NCI-H748 (cell line): ENCODE data around the gene ERAS.
"Not testable (repeated sequence)": the region's sequence is repeated elsewhere in the genome, so short reads cannot be mapped to it uniquely, and the experiment has no call there.

ENCODE experiments used
- DNase-seq: peaks from one replicate; lab custom pipeline; 2025; ENCODE audit not compliant: unreplicated experiment; lab: John Stamatoyannopoulos, UW

Gene ERAS

DNA sequence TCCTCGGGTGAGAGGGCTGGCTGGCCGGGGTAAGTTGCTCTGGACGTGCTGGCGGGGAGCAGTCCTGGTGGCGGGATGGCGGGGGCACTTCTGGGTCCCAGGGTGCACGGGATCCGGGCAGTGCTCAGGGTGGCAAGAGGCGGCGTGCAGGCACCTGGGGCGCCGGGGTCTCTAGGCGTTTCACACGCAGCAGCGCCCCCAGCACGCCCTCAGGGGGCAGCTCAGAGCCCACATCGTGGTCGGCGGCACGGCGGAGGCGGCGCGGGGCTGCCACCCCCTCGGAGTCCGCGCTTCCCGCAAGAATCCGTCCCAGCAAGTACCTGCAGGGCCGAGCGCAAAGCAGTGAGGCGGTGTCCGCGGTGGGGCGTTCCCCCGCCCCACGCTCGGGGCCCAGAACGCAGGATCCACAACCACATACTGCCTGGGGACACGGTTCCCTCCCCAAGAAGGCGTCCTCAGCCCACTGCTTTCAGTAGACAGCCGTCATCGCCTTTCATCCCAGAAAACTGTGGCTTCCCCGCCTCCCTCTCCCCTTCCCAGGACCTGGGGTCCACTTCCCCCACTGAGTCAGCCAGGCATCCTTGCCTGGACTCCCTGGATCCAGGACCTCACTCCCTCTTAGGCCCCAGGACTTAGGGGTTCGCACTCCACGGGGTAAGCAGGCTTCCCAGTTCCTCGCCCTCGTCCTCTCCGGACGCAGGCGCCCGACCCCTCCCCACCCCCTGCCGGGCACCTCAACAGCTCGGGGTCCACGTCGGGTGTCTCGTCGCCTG lies 5.0 kb downstream of the ERAS start:
- DNase-seq = no peak

DNA sequence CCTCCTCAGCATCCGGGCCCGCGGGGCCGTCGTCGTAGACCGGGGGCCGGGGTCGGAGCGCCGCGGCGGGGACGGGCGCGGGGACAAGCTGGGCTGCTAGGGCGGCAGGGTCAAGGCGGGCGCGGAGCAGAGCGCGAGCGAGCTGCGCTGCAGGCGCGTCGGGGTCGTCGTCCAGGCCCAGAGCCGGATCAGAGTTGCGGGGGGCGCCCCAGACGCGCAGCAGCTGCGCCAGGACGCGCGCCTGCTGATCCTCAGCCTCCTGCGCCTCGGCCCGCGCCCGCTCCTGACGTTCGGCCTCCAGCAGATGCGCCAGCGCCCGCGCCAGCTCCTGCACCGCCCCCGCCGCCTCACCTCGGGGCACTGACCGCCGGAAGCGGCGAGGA lies 5.6 kb downstream of the ERAS start:
- DNase-seq = no peak

DNA sequence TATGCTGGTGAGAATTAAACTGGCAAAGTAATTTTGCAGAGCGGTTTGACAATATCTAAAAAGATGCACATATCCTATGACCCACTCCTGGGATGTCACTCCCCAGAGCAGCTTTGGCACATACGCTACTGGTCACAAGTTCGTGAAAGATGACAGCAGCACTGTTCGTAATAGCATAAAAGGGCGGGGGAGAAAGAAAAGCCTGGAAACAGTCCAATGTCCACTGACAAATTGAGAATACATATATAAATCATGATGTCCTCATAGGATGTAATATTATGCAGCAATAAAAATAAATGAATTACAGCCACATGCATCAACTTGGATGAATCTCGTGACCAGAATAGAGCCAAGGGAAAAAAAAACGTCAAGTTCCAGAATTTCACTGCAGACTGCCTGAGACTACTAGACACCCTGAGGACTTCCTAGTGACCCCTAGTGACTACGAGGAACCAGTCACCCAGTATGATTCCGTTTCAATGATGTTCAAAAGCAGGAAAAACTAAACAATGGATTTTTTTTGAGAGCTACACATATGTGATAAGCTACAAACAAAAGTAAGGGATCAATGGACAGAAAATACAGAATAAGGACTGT lies 7.3 kb downstream of the ERAS start:
- DNase-seq = peak; percentile 1

DNA sequence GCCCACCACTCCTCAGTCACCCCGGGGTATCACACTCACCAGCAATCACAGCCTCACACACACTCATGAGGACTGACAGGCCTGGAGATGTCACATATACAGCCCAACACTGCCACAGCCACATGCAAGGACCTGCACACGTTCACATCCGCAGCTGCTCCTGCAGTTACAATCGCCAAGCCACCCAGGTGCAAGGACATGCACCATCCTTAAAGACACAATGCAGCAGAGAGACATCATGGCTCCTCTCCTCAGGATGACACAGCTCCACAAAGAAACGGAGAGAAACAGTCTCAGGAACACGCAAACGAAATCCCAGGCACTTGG lies 8.0 kb downstream of the ERAS start:
- peak; percentile 65 for DNase-seq

DNA sequence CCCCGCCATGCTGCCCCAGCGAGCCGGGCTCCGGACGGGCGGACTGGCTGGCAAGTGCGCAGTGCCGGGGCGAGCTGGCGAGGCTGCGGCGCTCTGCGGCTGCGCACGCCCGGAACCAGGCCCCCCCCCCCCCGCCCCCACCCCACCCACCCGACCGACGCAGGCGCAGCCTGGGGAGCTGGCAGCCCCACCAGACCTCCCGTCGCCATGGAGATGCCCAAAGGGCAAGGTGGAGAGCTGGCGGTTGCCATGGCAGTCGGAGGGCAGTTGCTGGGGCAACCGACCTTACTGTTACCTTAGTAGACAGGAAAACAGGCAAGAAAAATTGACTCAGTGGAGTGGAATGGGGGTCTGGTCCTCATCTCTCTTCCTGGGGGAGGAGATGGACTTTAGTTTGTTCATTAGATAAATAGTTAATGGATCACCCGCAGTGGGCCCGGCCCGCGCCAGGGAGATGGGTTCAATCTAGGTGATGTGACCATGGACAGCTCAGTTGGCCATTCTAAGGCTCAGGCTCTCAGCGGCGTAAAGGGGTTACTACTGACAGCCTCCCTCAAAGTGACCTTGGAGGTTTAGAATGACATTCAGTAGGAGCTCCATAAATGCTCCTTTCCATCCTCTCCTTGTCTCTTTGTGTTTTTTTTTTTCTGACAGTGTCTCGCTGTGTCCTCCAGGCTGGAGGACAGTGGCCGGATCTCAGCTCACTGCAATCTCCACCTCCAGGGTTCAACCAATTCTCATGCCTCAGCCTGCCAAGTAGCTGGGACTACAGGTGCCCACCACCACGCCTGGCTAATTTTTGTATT lies 9.4 kb downstream of the ERAS start, which contains the start of gene PCSK1N:
Gene PCSK1N, minus strand, starts transcription at position 87 of the 806 bp plus-strand sequence. Its CDS starts 78 bp downstream, at position 9.
- DNase-seq = peak; percentile 97

DNA sequence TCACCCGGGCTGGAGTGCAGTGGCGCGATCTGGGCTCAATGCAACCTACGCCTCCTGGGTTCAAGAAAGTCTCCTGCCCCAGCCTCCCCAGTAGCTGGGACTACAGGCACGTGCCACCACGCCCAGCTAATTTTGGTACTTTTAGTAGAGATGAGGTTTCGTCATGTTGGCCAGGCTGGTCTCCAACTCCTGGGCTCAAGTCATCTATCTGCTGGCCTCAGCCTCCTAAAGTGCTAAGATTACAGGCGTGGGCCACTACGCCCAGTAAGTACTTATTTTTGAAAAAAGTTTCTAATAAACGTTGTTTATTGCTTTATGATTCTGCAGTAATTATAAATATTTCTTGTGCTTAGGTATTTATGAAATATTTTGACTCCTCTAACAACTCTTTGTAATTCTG lies 13.4 kb downstream of the ERAS start:
- DNase-seq = no peak

DNA sequence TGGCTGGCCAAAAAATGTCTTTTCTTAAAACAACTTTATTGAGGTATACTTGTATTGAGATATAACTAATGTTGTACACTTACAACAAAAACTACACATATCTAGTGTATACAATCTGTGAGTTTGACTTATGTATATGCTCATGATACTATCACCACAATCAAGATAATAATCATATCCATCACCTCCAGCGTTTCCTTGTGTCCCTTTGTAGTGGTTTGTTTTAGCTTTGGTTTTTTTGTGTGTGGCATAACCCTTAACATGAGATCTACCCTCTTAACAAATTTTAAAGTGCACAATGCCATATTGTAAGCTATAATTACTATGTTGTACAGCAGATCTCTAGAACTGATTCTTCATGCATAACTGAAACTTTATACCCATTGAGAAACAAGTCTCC lies 22.5 kb downstream of the ERAS start:
- no peak for DNase-seq

DNA sequence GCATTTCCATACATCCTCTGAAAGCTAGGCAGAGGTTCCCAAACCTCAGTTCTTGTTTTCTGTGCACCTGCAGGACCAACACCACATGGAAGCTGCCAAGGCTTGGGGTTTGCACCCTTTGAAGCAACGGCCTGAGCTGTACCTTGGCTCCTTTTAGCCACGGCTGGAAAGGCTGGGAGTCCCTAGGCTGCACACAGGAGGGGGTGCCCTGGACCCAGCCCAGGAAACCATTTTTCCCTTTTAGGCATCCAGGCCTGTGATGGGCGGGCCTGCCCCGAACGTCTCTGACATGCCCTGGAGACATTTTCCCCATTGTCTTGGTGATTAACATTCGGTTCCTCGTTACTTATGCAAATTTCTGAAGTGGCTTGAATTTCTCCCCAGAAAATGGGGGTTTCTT lies 26.5 kb downstream of the ERAS start:
- no peak for DNase-seq

DNA sequence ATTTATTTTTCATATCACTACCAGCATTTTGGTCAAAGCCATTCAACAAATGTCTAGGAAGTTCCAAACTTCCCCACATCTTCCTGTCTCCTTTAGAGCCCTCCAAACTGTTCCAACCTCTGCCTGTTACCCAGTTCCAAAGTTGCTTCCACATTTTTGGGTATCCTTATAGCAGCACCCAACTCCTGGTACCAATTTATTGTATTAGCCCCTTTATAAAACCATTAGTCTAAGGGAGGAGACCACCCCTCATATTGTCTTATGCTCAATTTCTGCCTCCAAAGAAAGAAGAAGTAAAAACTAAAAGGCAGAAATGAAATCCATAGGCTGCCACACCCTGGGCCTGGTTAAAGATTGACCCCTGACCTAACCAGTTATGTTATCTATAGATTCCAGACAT lies 27.2 kb downstream of the ERAS start:
- DNase-seq = not testable (repeated sequence)

DNA sequence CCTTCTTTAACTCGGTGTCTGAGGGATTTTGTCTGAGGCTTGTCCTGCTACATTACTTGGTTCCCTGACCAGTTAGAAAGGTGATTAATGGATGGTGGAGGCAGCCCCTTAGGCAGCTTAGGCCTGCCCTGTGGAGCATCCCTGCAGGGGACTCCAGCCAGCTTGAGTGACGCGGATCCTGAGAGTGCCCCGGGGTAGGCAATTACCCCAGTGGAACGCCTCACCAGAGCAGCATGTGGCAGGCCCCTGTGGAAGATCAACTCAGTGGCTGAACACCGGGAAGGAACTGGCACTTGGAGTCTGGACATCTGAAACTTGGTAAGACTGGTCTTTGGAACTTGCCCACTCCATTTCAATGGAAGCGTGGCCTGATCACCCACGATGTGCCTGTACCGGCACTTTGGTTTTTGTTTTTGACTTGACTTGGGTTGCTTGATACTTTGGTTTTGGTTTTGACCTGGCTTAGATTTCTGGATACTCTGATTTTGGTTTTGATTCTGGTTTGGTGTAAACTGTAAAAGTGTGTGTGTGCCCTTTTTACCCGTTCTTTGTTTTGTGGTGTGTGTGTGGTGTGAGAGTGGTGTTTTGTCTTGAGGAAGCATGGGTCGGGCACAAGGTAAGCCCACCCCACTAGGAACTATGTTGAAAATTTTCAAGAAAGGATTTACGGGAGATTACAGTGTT lies 27.9 kb downstream of the ERAS start:
- not testable (repeated sequence) for DNase-seq

DNA sequence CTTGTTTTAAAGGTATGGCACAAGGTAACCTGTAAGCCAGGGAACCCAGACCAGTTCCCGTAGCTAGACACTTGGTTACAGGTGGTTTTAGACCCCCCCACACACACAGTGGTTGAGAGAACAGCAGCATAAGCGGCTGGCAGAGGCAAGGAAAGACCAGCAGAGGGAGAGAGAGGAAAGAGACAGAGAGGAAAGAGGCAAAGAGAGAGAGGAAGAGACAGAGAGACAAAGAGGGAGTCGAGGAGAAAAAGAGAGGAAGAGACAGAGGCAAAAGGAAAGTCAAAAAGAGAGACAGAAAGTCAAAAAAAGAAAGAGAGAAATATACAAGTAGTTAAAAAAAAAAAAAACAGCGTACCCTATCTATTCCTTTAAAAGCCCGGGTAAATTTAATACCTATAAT lies 28.6 kb downstream of the ERAS start:
- peak; percentile 21 for DNase-seq

DNA sequence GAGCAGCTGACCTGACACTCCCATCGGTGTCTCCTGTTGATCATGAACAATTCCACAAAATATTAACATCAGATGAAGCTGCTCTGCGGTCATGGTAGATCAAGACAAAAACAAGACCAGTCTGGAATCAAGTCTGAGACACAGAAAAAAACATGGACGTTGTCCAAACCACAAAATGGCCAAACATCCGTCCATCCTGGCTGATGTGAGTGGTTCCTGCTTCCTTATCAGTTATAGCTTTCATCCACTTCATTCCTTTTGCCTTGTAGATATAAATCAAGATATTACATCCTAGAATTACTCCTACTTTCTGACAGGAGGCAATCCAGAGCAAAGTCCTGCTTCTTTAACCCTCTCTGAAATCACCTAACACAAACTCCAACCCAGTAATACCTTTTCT lies 37.9 kb downstream of the ERAS start:
- no peak for DNase-seq

DNA sequence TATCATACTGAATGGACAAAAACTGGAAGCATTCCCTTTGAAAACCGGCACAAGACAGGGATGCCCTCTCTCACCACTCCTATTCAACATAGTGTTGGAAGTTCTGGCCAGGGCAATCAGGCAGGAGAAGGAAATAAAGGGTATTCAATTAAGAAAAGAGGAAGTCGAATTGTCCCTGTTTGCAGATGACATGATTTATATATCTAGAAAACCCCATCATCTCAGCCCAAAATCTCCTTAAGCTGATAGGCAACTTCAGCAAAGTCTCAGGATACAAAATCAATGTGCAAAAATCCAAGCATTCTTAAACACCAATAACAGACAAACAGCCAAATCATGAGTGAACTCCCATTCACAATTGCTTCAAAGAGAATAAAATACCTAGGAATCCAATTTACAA lies 45.7 kb downstream of the ERAS start:
- DNase-seq = not testable (repeated sequence)

DNA sequence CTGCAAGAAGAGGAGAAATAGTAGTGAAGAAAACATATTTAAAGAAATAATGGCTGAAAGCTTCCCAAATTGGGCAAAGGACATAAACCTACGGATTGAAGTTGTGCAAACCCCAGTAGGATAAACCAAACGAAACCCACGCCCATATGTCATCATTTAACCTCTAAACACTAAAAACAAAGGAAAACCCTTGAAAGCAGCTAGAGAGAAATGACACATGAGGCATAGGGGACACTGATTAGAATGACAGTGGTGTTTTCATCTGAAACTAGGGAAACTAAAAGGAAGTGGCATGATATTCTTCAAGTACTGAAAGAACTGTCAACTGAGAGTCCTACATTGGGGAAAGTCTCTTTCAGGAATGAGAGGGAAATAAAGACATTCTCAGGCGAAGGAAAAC lies 50.6 kb downstream of the ERAS start:
- not testable (repeated sequence) for DNase-seq
